Upper lobe of left lung (tissue), 4 donors: ENCODE results near the gene CLTCL1.

ENCODE experiments used
- EP300 ChIP-seq, 4 donors: sonication (generic); formaldehyde crosslinking; IDR thresholded peaks; one replicate each; pipeline ENCODE4 v1.5.1; 2017; ENCODE audit warnings: antibody characterized with exemption in 4 of 4, control low read depth in 2 of 4
- POLR2A ChIP-seq, 4 donors: fragments of 450-650 bp; IDR thresholded peaks; one replicate each; pipeline ENCODE4 v1.5.1; 2016 to 2017; ENCODE audit warnings: antibody characterized with exemption in 4 of 4, mild to moderate bottlenecking in 2 of 4
- POLR2AphosphoS5 ChIP-seq, 2 donors: sonication (generic); formaldehyde crosslinking; IDR thresholded peaks; one replicate each; pipeline ENCODE4 v1.5.1; 2017; ENCODE audit warnings: antibody characterized with exemption in 2 of 2
- TF ChIP-seq, protein P1 (sequence below), 6 experiments: fragments of 450-650 bp in 4 of 6; fragments of 200-600 bp in 2 of 6; sonication (generic) in 2 of 6; IDR thresholded peaks; one replicate each; pipeline ENCODE4 v1.5.1; 2016 to 2019; ENCODE audit warnings: antibody characterized with exemption in 6 of 6

DNA sequence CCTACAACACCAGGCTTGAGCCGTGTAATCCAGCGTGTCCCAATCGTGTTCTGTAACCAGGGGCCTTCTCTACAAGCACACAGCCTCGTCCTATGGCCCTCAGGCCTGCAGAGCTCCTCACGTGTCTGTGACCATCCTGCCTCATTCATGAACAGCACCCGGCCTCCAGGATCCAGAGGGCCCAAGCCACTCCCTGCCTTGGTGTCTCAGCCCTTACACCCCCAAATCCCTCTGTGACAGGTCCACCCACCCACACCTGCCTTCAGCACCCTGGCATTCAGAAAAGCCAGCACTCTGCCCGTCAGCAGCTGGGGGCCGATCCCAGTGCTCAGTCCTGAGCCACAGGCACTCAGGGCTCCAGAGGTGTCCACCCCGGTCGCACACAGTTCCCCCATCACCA is 154.6 kb downstream of the CLTCL1 start:
- TF ChIP-seq, protein P1, sequence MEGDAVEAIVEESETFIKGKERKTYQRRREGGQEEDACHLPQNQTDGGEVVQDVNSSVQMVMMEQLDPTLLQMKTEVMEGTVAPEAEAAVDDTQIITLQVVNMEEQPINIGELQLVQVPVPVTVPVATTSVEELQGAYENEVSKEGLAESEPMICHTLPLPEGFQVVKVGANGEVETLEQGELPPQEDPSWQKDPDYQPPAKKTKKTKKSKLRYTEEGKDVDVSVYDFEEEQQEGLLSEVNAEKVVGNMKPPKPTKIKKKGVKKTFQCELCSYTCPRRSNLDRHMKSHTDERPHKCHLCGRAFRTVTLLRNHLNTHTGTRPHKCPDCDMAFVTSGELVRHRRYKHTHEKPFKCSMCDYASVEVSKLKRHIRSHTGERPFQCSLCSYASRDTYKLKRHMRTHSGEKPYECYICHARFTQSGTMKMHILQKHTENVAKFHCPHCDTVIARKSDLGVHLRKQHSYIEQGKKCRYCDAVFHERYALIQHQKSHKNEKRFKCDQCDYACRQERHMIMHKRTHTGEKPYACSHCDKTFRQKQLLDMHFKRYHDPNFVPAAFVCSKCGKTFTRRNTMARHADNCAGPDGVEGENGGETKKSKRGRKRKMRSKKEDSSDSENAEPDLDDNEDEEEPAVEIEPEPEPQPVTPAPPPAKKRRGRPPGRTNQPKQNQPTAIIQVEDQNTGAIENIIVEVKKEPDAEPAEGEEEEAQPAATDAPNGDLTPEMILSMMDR (IDR thresholded peaks at IDR 0.05) = no peak
- TF ChIP-seq EP300 (IDR thresholded peaks at IDR 0.05) = no peak
- TF ChIP-seq POLR2A (IDR thresholded peaks at IDR 0.05) = no peak
- TF ChIP-seq POLR2AphosphoS5 (IDR thresholded peaks at IDR 0.05) = no peak
